ENCODE measurements around the gene NXPH1.
"Not testable (repeated sequence)": the region's sequence is repeated elsewhere in the genome, so short reads cannot be mapped to it uniquely, and the experiment has no call there.

NXPH1 gene

GRCh38 chr7:8612584-8612983, 179.2 kb downstream of the NXPH1 start:
- no peak for DNase-seq

GRCh38 chr7:8613191-8613590, 179.8 kb downstream of the NXPH1 start:
- no peak for DNase-seq

- DNase-seq, result no peak
Measured at GRCh38 chr7:8615019-8615418, 181.6 kb downstream of the NXPH1 start.

GRCh38 chr7:8618441-8619070, 185.1 kb downstream of the NXPH1 start:
- DNase-seq, result no peak

GRCh38 chr7:8620169-8620568, 186.8 kb downstream of the NXPH1 start:
- DNase-seq, result no peak

GRCh38 chr7:8625612-8626011, 192.2 kb downstream of the NXPH1 start:
- DNase-seq, result no peak

GRCh38 chr7:8627325-8627724, 193.9 kb downstream of the NXPH1 start:
- no peak for DNase-seq

GRCh38 chr7:8628656-8629055, 195.2 kb downstream of the NXPH1 start:
- DNase-seq, result no peak

GRCh38 chr7:8629504-8629903, 196.1 kb downstream of the NXPH1 start:
- no peak for DNase-seq

GRCh38 chr7:8637322-8637721, 203.9 kb downstream of the NXPH1 start:
- no peak for DNase-seq

- DNase-seq, result no peak
Measured at GRCh38 chr7:8638076-8638475, 204.7 kb downstream of the NXPH1 start.

- DNase-seq, result no peak
Measured at GRCh38 chr7:8639668-8640067, 206.3 kb downstream of the NXPH1 start.

- DNase-seq, result no peak
Measured at GRCh38 chr7:8640671-8641070, 207.3 kb downstream of the NXPH1 start.

GRCh38 chr7:8668627-8669500, 235.5 kb downstream of the NXPH1 start:
- DNase-seq, result no peak

GRCh38 chr7:8669501-8669851, 236.1 kb downstream of the NXPH1 start:
- DNase-seq, result no peak

GRCh38 chr7:8684426-8684825, 251.0 kb downstream of the NXPH1 start:
- DNase-seq, result no peak

- DNase-seq, result no peak
Measured at GRCh38 chr7:8699875-8700624, 266.6 kb downstream of the NXPH1 start.

- DNase-seq, result no peak
Measured at GRCh38 chr7:8702807-8703206, 269.4 kb downstream of the NXPH1 start.

GRCh38 chr7:8710124-8710523, 276.7 kb downstream of the NXPH1 start:
- no peak for DNase-seq

- no peak for DNase-seq
Measured at GRCh38 chr7:8714791-8715190, 281.4 kb downstream of the NXPH1 start.

GRCh38 chr7:8719102-8719501, 285.7 kb downstream of the NXPH1 start:
- DNase-seq, result no peak

- DNase-seq, result no peak
Measured at GRCh38 chr7:8724080-8724718, 290.8 kb downstream of the NXPH1 start.

GRCh38 chr7:8731756-8732155, 298.3 kb downstream of the NXPH1 start:
- not testable (repeated sequence) for DNase-seq

Measured in stimulated activated CD4-positive, alpha-beta T cell treated with anti-CD3 and anti-CD28 coated beads, Interleukin-1b, Interleukin-23, amount 100 ng/mL, for 48 hours (primary cell).